A673 (cell line): Measurements from ENCODE around the gene CAPN5. TPM values are rescaled to one million over a fixed set of nuclear protein-coding genes. Genes with fewer than 3 reads are reported as not detected.

Source experiments
- BruUV-seq: library from RNA; stranded (reverse); fragments of 400-500 nt; replicated peaks from 2 replicates; lab custom pipeline; 2021; lab: Mats Ljungman, UMichigan
- CTCF ChIA-PET: fragments of 300-600 bp; sonication (Branson Sonifier 250); formaldehyde crosslinking; loops from one replicate; lab custom pipeline; 2022; ENCODE audit warnings: antibody characterized with exemption; lab: Charles Lee
- POLR2A ChIA-PET: fragments of 300-600 bp; sonication (Branson Sonifier 250); formaldehyde crosslinking; loops from one replicate; lab custom pipeline; 2022; ENCODE audit warnings: antibody characterized with exemption; ENCODE audit not compliant: low non-redundant PET; lab: Charles Lee
- DNase-seq: peaks from one replicate; pipeline ENCODE4 v3.0.0-alpha.2; 2015; ENCODE audit warnings: low spot score
- H3K27ac ChIP-seq: fragments of 200-600 bp; sonication (generic); 2 replicates; pipeline ENCODE4 v1.5.1; 2016; ENCODE audit warnings: mixed run types, low read depth, mild to moderate bottlenecking, mixed read lengths, antibody characterized with exemption, low read length; ENCODE audit not compliant: poor library complexity, severe bottlenecking
- H3K27me3 ChIP-seq: fragments of 200-600 bp; sonication (generic); replicated peaks from 2 replicates; pipeline ENCODE4 v1.6.1; 2017; ENCODE audit warnings: mixed run types, low read depth, mild to moderate bottlenecking, mixed read lengths, antibody characterized with exemption, low read length; ENCODE audit not compliant: insufficient read depth, poor library complexity
- H3K36me3 ChIP-seq: fragments of 200-600 bp; sonication (generic); 2 replicates; pipeline ENCODE4 v1.6.1; 2016; ENCODE audit warnings: mixed run types, mild to moderate bottlenecking, mixed read lengths, antibody characterized with exemption, low read length; ENCODE audit not compliant: insufficient read depth, poor library complexity, severe bottlenecking
- H3K4me1 ChIP-seq: fragments of 200-600 bp; sonication (generic); 2 replicates; pipeline ENCODE4 v1.6.1; 2017; ENCODE audit warnings: mixed run types, mild to moderate bottlenecking, mixed read lengths, antibody characterized with exemption, low read length; ENCODE audit not compliant: insufficient read depth, poor library complexity, severe bottlenecking
- H3K4me3 ChIP-seq: fragments of 200-600 bp; sonication (generic); 2 replicates; pipeline ENCODE4 v1.5.1; 2016; ENCODE audit warnings: low read depth, mixed run types, mild to moderate bottlenecking, mixed read lengths, low read length; ENCODE audit not compliant: poor library complexity, severe bottlenecking
- H3K9me3 ChIP-seq: fragments of 200-600 bp; sonication (generic); 2 replicates; pipeline ENCODE4 v1.6.1; 2016; ENCODE audit warnings: mixed run types, low read depth, mild to moderate bottlenecking, mixed read lengths, antibody characterized with exemption, low read length; ENCODE audit not compliant: poor library complexity, severe bottlenecking
- CTCF ChIP-seq: fragments of 300-800, 200-600 bp; sonication (generic); conservative IDR thresholded peaks from 2 replicates; pipeline ENCODE4 v1.5.1; 2017; ENCODE audit warnings: low read depth, mild to moderate bottlenecking, antibody characterized with exemption, low read length, moderate library complexity, mixed read lengths
- EZH2 ChIP-seq: fragments of 200-600 bp; sonication (generic); IDR thresholded peaks from 2 replicates; pipeline ENCODE4 v1.6.1; 2017; ENCODE audit warnings: borderline replicate concordance, low read depth, mild to moderate bottlenecking, mixed read lengths, antibody characterized with exemption, low read length; ENCODE audit not compliant: poor library complexity, severe bottlenecking
- intact Hi-C: fragments of 100-400 bp; cut with micrococcal nuclease; formaldehyde crosslinking; loops from one replicate; pipeline ENCODE4 v1.10.0; 2022; ENCODE audit not compliant: unreplicated experiment
- total RNA-seq: library from RNA; stranded (reverse); gene quantifications from 2 replicates; pipeline ENCODE4 v1.2.3, GENCODE V29; 2021

The CAPN5 gene
- total RNA-seq, 1 experiment from 2014 or later = 4.3 TPM

GRCh38 chr11:77117492-77117891, 50.7 kb downstream of the CAPN5 start:
- POLR2A ChIA-PET = no interaction called here
- CTCF ChIA-PET = interaction anchor here (0.6 kb wide), 1 partner anchor 343 kb away, joined by 5 read pairs; no protein-coding TSS in a partner anchor
- H3K27ac ChIP-seq = no peak overlapping the region
- TF ChIP-seq CTCF (no peak), EZH2 (no peak)
- no TSS peak for BruUV-seq
- H3K4me1 ChIP-seq = no peaks in the 10 kb centered on the region
- H3K4me3 ChIP-seq = no peak overlapping the region
- DNase-seq = no peak
- intact Hi-C loops = no loop called here
- no peaks in the 10 kb centered on the region for H3K9me3 ChIP-seq
- no peaks in the 10 kb centered on the region for H3K36me3 ChIP-seq
- H3K27me3 ChIP-seq = no peaks in the 10 kb centered on the region

GRCh38 chr11:77118086-77118485, 51.3 kb downstream of the CAPN5 start:
- intact Hi-C loops = no loop called here
- POLR2A ChIA-PET = no interaction called here
- Histone ChIP-seq H3K9me3 (no peaks in the 10 kb centered on the region), H3K4me1 (no peaks in the 10 kb centered on the region), H3K36me3 (no peaks in the 10 kb centered on the region), H3K27me3 (no peaks in the 10 kb centered on the region), H3K27ac (no peak overlapping the region), H3K4me3 (no peak overlapping the region)
- TF ChIP-seq EZH2 = no peak
- no peak for TF ChIP-seq CTCF
- no peak for DNase-seq
- CTCF ChIA-PET = no interaction called here
- no TSS peak for BruUV-seq

GRCh38 chr11:77118971-77119370, 52.2 kb downstream of the CAPN5 start:
- CTCF ChIA-PET = no interaction called here
- no peak for TF ChIP-seq EZH2
- no peak for TF ChIP-seq CTCF
- Histone ChIP-seq H3K4me3 (no peak overlapping the region), H3K36me3 (no peaks in the 10 kb centered on the region), H3K27me3 (no peaks in the 10 kb centered on the region), H3K9me3 (no peaks in the 10 kb centered on the region), H3K27ac (no peak overlapping the region), H3K4me1 (no peaks in the 10 kb centered on the region)
- POLR2A ChIA-PET = no interaction called here
- BruUV-seq = no TSS peak
- intact Hi-C loops = no loop called here
- DNase-seq = no peak
